Dendritic cell treated with granulocyte-macrophage colony-stimulating factor and Interleukin-4, amounts not matched to agents 40 ng/mL and 50 ng/mL, for 4 days (primary cell): Measurements from ENCODE around the gene PIP5KL1.
"Not testable (repeated sequence)": the region's sequence is repeated elsewhere in the genome, so short reads cannot be mapped to it uniquely, and the experiment has no call there.

Experiments used
- H3K27ac Mint-ChIP-seq: one replicate; pipeline ENCODE4 v1.8.0; 2022; ENCODE audit warnings: mild to moderate bottlenecking, mixed read lengths
- H3K27me3 Mint-ChIP-seq: one replicate; pipeline ENCODE4 v1.8.0; 2022; ENCODE audit warnings: mild to moderate bottlenecking, mixed read lengths
- H3K36me3 Mint-ChIP-seq: one replicate; pipeline ENCODE4 v1.8.0; 2022; ENCODE audit warnings: low read depth, mixed read lengths
- H3K4me1 Mint-ChIP-seq: one replicate; pipeline ENCODE4 v1.8.0; 2022; ENCODE audit warnings: low read depth, mixed read lengths
- H3K4me3 Mint-ChIP-seq: one replicate; pipeline ENCODE4 v1.8.0; 2022; ENCODE audit warnings: mild to moderate bottlenecking, moderate library complexity, mixed read lengths
- H3K9me3 Mint-ChIP-seq: one replicate; pipeline ENCODE4 v1.8.0; 2022; ENCODE audit warnings: mixed read lengths
- intact Hi-C: fragments of 100-400 bp; cut with micrococcal nuclease; formaldehyde crosslinking; loops from one replicate; pipeline ENCODE4 v1.15.0; 2022

The PIP5KL1 gene

GRCh38 chr9:127884427-127884911 lies 46.1 kb downstream of the PIP5KL1 start:
- Mint-ChIP-seq H3K36me3 (peaks cover 66% of the 10 kb centered on the region), H3K4me3 (no peak overlapping the region), H3K4me1 (peaks cover 31% of the 10 kb centered on the region), H3K27me3 (peaks cover 3% of the 10 kb centered on the region), H3K9me3 (no peaks in the 10 kb centered on the region), H3K27ac (no peak overlapping the region)
- intact Hi-C loops: loop anchor here (5.0 kb wide), 1 partner anchor 33 kb away; the partner anchor contains the start of gene ST6GALNAC4

GRCh38 chr9:127883959-127884358 lies 46.6 kb downstream of the PIP5KL1 start:
- intact Hi-C loops: loop anchor here (5.0 kb wide), 1 partner anchor 33 kb away; the partner anchor contains the start of gene ST6GALNAC4
- Mint-ChIP-seq H3K9me3 (no peaks in the 10 kb centered on the region), H3K4me1 (peaks cover 34% of the 10 kb centered on the region), H3K36me3 (peaks cover 62% of the 10 kb centered on the region), H3K27me3 (peaks cover 7% of the 10 kb centered on the region), H3K27ac (no peak overlapping the region), H3K4me3 (no peak overlapping the region)

- peaks cover 28% of the 10 kb centered on the region for H3K27me3 Mint-ChIP-seq
- intact Hi-C loops: loop anchor here (5.0 kb wide), 1 partner anchor 36 kb away; the partner anchor contains the start of gene ST6GALNAC4
Measured at GRCh38 chr9:127881715-127882114, 48.9 kb downstream of the PIP5KL1 start.

GRCh38 chr9:127880143-127880542 lies 50.4 kb downstream of the PIP5KL1 start:
- peaks cover 26% of the 10 kb centered on the region for H3K36me3 Mint-ChIP-seq
- no peak overlapping the region for H3K4me3 Mint-ChIP-seq
- H3K27me3 Mint-ChIP-seq: peaks cover 32% of the 10 kb centered on the region
- H3K9me3 Mint-ChIP-seq: no peaks in the 10 kb centered on the region
- H3K4me1 Mint-ChIP-seq: peaks cover 55% of the 10 kb centered on the region
- intact Hi-C loops: loop anchor here (5.0 kb wide), 1 partner anchor 37 kb away; the partner anchor contains the start of gene ST6GALNAC4
- H3K27ac Mint-ChIP-seq: no peak overlapping the region

More at GRCh38 chr9:127881715-127882114, 48.9 kb downstream of the PIP5KL1 start:
- H3K4me1 Mint-ChIP-seq: peaks cover 54% of the 10 kb centered on the region
- H3K27ac Mint-ChIP-seq, H3K9me3 Mint-ChIP-seq, H3K4me3 Mint-ChIP-seq: not testable (repeated sequence)
- H3K36me3 Mint-ChIP-seq: peaks cover 42% of the 10 kb centered on the region

GRCh38 chr9:127878652-127879390 lies 51.8 kb downstream of the PIP5KL1 start:
- peaks cover 31% of the 10 kb centered on the region for H3K27me3 Mint-ChIP-seq
- H3K27ac Mint-ChIP-seq: no peak overlapping the region
- H3K4me3 Mint-ChIP-seq: no peak overlapping the region
- peaks cover 13% of the 10 kb centered on the region for H3K36me3 Mint-ChIP-seq
- intact Hi-C loops: no loop called here
- H3K9me3 Mint-ChIP-seq: no peaks in the 10 kb centered on the region
- H3K4me1 Mint-ChIP-seq: peaks cover 45% of the 10 kb centered on the region

GRCh38 chr9:127878001-127878651 lies 52.5 kb downstream of the PIP5KL1 start:
- Mint-ChIP-seq H3K4me1 (peaks cover 44% of the 10 kb centered on the region), H3K27me3 (peaks cover 31% of the 10 kb centered on the region), H3K27ac (no peak overlapping the region), H3K9me3 (no peaks in the 10 kb centered on the region), H3K4me3 (peak overlapping the region; percentile 62), H3K36me3 (peaks cover 6% of the 10 kb centered on the region)
- intact Hi-C loops: no loop called here

GRCh38 chr9:127877566-127877998 lies 53.0 kb downstream of the PIP5KL1 start, which contains the start of gene AK1:
AK1 (minus strand) TSS chr9:127877675; CDS start chr9:127874617, 3,058 bp downstream.
- Mint-ChIP-seq H3K27ac (no peak within 1 kb of the TSS), H3K36me3 (peaks cover under 1% of the 10 kb centered on the region)
- intact Hi-C loops: no loop called here

GRCh38 chr9:127876764-127877562 lies 53.6 kb downstream of the PIP5KL1 start:
- Mint-ChIP-seq H3K4me3 (peak overlapping the region; percentile 62), H3K36me3 (no peaks in the 10 kb centered on the region), H3K27ac (no peak overlapping the region), H3K27me3 (peaks cover 29% of the 10 kb centered on the region), H3K4me1 (peaks cover 44% of the 10 kb centered on the region), H3K9me3 (no peaks in the 10 kb centered on the region)
- intact Hi-C loops: no loop called here

More at GRCh38 chr9:127877566-127877998, 53.0 kb downstream of the PIP5KL1 start, which contains the start of gene AK1:
- H3K27me3 Mint-ChIP-seq: peaks cover 29% of the 10 kb centered on the region
- no peaks in the 10 kb centered on the region for H3K9me3 Mint-ChIP-seq
- peak within 1 kb of the TSS; percentile 62 for H3K4me3 Mint-ChIP-seq
- peaks cover 44% of the 10 kb centered on the region for H3K4me1 Mint-ChIP-seq

GRCh38 chr9:127876026-127876763 lies 54.4 kb downstream of the PIP5KL1 start:
- H3K4me3 Mint-ChIP-seq: no peak overlapping the region
- no peaks in the 10 kb centered on the region for H3K36me3 Mint-ChIP-seq
- no peak overlapping the region for H3K27ac Mint-ChIP-seq
- peaks cover 46% of the 10 kb centered on the region for H3K4me1 Mint-ChIP-seq
- peaks cover 30% of the 10 kb centered on the region for H3K27me3 Mint-ChIP-seq
- no peaks in the 10 kb centered on the region for H3K9me3 Mint-ChIP-seq
- intact Hi-C loops: no loop called here

- Mint-ChIP-seq H3K4me1 (peaks cover 45% of the 10 kb centered on the region), H3K9me3 (no peaks in the 10 kb centered on the region), H3K27ac (peak overlapping the region; percentile 11), H3K36me3 (no peaks in the 10 kb centered on the region), H3K27me3 (peaks cover 30% of the 10 kb centered on the region), H3K4me3 (no peak overlapping the region)
- intact Hi-C loops: no loop called here
Measured at GRCh38 chr9:127875306-127875966, 55.1 kb downstream of the PIP5KL1 start.

GRCh38 chr9:127874301-127875221 lies 56.0 kb downstream of the PIP5KL1 start:
- Mint-ChIP-seq H3K27ac (no peak overlapping the region), H3K4me3 (no peak overlapping the region), H3K9me3 (no peaks in the 10 kb centered on the region), H3K4me1 (peaks cover 45% of the 10 kb centered on the region), H3K36me3 (no peaks in the 10 kb centered on the region), H3K27me3 (peaks cover 30% of the 10 kb centered on the region)
- intact Hi-C loops: loop anchor here (5.0 kb wide), 1 partner anchor 87 kb away; the partner anchor contains the start of gene CDK9

- H3K4me1 Mint-ChIP-seq: peaks cover 43% of the 10 kb centered on the region
- no peak overlapping the region for H3K4me3 Mint-ChIP-seq
- intact Hi-C loops: loop anchor here (5.0 kb wide), 1 partner anchor 87 kb away; the partner anchor contains the start of gene CDK9
- H3K9me3 Mint-ChIP-seq: no peaks in the 10 kb centered on the region
- no peaks in the 10 kb centered on the region for H3K36me3 Mint-ChIP-seq
- no peak overlapping the region for H3K27ac Mint-ChIP-seq
- peaks cover 26% of the 10 kb centered on the region for H3K27me3 Mint-ChIP-seq
Measured at GRCh38 chr9:127873886-127874285, 56.7 kb downstream of the PIP5KL1 start.
